GM21737 (cell line): Measurements from ENCODE around the gene CKAP4.

Source experiments
- ATAC-seq: cut with Tn5 transposase; IDR thresholded peaks from one replicate; pipeline ENCODE4 v1.9.1; 2021; ENCODE audit warnings: mild to moderate bottlenecking, moderate library complexity; ENCODE audit not compliant: unreplicated experiment

Gene CKAP4

DNA sequence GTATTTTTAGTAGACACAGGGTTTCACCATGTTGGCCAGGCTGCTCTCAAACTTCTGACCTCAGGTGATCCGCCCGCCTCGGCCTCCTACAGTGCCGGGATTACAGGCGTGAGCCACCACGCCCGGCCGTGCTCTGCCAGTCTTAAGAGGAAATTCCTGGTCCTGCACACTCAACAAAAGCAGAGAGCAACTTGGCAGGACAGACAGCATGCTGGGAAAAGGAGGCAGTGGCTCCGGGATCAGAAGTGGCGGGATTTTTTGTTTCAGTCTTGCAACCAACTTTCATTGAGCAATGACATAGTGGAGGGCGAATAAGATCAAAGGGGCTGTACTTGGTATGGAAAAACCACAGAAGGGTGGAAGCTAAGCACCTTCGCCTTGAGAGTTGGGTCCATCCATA, 2.1 kb downstream of the CKAP4 start:
- no peak for ATAC-seq

DNA sequence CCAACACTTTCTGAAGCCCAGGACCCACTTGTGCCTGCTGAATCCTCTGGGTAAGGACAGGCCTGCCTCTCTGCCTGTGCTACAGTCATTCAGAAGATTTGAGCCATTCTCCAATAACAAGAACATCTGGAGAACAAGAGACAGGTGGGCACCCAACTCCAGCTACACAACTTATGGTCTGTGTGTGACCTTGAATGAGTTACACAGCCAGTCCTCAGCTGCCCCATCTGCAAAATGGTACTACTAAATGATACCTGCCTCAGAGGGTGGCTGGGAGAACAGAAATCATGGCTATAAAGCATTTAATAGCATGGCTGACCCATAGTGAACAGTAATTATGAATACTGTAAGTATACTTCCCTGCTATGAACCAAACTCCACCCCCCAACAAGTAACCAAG, 4.2 kb downstream of the CKAP4 start:
- no peak for ATAC-seq

DNA sequence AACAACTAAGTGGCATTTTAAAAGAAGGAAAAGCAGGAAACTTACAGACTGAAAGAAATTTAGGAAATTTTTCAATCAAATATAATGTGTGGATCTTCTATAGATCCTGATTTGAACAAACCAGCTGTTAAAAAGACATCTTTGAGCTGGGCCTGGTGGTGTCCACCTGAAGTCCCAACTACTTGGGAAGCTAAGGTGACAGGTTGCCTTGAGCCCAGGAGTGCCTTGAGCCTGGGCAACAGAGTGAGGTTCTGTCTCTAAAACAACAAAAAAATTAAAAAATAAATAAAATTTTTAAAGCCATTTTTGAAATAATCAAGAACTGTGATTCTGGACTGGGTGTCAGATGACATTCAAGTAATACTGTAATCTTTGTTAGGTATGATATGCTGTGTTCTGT, 7.0 kb downstream of the CKAP4 start:
- ATAC-seq: no peak

DNA sequence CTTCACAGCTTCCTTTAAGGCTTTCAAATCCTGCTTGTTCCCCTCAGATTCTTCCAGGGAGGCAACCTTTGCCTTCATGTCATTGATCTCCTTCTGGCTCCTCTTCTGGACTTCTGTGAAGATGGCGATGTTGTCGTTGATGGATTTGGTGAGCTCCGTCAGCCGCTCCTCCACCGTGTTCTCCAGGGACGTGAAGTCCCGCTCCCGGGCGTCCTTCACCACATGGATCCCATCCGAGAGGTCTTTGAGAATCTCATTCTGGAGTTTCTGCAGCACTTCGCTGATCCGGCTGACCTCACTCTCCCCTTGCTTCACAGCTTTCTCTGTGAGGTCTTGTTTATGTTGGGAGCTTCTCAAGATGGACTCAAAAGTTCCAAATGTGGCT, 7.9 kb downstream of the CKAP4 start:
- no peak for ATAC-seq

DNA sequence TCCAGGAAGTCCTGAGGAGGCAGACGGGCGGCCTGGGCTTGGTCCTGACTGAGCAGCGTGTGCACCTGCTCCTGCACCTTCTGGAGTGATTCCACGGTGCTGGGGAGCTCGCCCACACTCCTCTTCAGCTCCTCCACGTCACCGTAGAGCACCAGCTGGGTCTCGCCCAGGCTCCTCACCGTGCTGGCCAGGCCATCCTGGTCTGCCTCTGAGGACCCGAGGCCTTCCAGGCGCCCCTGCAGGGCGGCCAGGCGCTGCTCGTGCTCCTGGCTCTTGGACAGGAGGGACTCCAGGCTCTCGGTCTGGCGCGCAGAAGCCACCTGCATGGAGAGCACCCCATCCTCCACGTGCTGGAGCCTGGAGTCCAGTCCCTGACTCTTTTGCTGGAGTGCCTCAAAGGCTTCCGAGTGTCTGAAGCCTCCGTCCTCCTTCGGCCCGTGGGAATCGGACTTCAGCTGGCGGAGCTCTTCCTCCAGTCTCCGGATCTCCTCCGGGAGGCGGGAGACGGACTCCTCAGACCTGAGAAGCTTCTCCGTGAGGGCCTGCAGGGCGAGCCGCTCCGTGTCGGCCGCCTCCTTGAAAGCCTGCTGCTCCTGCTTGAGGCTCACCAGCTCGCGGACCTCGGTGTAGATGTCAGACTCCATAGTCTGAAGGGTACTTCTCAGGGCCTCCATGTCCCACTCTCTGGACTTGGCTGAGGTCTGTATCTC, 8.4 kb downstream of the CKAP4 start:
- ATAC-seq: no peak

DNA sequence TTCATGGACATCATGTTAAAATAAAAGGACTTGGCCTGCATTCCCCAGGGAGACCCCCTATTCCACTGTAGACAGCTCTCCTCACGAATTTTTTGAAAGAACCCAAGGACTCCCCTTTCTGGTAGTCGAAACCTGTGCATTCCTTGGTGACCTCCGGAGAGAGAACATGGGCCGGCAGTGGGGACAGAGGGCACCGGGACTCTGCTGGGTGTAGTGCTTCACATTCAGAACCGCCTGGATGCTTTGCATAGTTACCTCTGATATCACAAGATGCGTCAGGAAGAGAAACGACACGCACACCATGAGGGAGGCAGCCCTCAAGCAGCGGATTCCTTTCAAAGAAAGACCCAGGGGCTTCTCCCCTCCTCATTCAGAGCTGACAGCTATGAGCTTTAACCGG, 9.7 kb downstream of the CKAP4 start:
- ATAC-seq: no peak

DNA sequence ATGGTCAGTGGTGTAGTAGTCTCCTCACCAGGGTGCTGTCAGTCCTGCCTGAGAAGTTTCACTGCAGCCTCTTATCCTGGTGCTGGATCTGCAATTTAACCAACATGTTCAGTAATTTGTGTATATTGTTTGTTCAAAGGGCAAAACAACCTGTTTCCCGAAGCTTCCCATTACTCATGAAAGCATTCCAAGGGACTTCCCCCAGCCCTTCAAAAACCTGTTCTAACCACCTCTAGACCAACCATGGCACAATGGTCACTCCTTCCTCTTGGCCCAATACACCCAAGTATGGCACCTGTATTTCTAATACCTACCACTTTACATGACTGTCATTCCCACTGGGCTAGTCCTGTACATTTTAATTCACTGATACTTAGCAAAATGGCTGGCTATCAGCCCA, 12.1 kb downstream of the CKAP4 start:
- ATAC-seq: no peak

DNA sequence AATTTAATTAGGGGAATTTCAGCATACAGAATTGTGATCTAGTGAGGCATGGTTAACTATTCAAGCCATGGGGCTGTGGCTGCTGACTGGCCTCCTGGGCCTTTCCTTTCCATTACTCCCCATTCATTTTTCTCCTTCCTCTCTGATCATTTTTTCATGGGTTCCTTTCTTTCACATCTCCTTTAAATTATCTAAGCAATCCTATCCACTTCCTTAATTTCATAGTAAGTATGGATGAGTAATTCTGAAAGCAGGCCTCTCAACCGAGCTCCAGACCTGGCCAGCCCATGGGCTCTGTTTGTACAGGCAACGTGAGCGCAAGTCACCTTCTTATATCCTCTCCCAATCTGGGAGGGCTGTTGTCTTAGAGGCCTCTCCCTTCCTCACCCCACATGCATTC, 13.4 kb downstream of the CKAP4 start:
- ATAC-seq: no peak

DNA sequence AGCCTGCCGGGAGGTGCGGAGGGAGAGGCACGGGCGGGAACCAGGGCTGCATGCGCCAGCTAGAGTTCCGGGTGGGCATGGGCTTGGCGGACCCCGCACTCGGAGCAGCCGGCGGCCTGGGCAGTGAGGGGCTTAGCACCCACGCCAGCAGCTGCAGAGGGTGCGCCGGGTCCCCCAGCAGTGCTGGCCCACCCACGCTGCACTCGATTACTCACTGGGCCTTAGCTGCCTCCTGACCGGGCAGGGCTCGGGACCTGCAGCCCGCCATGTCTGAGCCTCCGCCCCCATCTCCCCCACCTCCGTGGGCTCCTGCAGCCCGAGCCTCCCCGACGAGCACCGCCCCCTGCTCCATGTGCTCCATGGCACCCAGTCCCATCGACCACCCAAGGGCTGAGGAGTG, 14.8 kb downstream of the CKAP4 start:
- no peak for ATAC-seq

DNA sequence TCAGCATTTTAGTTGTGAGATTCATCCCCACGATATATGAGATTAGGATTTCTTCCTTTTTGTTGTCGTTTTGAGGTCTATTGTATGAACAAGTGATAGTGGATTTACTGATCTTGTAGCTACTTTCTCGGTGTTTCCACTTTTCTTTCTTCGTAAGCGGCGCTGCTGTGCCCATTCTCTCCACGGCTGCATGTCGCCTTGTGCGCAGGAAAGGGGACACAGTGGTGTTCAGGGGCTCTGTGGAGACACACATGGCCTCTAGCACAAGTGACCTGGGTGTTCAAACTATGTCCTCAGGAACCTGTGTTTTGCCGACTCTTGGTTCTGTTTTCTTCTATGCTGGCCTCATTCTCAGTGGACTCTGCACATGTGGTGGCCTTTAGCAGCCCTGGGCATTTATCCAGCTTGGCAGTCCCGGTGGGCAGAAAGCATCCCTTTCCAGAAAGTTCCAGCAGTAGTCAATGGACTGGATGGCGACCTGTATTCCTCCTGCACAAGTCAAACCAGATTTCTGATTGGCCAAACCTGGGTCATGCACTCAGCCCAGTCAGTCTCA, 18.7 kb downstream of the CKAP4 start:
- no peak for ATAC-seq

DNA sequence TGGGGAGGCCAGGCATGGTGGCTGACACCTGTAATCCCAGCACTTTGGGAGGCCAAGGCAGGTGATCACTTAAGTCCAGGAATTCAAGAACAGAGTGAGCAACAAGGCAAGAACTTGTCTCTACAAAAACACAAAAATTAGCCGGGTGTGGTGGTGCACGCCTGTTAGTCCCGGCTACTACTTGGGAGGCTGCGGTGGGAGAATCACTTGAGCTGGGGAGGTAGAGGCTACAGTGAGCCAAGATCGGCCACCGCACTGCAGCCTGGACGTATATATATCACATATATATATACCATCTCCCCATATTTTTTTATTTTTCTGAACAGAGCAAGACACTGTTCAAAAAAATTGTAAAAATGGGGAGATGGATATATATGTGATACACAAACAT, 19.5 kb downstream of the CKAP4 start:
- no peak for ATAC-seq

DNA sequence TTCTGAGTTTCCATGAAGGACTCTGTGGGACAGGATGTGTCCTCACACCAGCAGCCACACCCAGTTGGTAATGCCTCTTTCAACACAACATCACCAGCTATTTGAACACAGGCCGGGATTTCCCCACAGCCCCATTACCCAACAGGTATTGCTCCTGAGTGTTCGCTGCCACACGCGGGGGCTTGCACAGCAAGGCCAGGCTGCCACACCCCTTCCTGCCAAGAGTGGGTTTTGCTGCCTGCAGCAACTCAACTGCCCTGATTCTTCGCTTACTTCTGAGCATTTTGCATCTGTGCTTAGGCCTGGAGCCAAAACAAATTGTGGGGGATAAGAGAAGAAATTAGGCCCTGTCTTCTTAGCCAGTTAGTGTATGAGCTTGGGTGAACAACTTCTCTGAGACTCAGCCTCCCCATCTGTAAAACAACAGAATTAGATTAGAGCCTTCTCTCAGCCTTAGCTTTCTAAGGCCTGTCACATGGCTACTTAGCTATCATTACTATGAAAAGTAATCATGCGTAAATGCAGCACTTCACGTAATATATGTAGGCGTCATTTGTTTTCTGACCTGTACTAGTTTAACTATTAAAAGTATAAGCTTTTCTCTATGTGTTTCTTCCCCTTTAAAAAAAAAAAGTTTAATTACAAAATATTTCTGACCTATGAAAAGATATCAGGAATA, 20.0 kb downstream of the CKAP4 start:
- ATAC-seq: no peak

DNA sequence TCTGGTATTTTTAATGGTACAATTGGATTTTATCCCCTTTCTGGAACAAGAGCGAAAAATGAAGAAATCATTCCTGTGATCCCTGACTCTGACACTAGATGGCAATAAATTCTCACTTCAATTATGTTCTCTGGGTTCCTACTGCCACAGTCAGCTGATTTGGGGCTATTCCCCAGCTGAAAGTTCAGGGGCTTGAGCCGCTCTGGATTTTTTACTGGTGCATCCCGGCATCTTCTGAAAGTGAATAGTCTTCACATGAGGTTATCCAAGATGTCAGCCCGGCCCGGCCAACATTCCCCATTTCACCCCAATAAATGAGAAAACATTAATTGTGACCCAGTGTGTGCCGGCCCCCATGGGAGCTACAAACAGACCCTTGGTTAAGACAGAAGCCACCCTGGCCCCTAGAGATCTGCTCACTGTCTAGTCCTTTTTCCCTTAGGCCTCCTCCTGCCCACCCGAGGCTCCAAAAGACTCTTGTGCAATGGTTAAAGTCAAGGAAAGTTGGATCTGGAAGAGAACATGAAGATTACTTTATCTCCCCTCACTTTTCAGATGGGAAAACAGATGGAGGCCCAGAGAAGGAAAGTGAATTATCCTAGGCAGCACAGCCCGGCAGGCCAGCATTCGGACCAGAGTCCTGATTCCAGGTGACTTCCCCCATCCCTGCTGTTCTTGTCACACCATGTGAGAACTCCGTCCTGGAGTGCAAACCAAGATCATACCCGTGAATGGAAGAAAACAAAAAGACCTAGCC, 20.8 kb downstream of the CKAP4 start:
- ATAC-seq: no peak

DNA sequence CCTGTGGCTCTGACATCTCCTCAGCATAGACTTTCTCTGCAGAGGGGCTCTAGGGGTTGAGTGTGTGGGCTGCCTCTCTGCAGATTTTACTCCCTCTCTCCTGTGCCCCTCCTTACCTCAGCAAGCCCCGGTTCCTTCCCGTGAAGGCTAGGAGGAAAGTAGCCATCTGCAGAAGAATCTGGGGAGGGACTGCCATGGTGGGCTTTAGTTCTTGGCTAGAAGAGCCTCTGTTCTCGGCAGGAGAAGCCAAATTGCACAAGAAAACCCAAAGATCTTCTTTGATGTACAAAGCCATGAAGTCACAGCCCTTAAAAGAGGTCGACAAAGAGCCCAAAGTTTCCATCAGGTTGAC, 23.5 kb downstream of the CKAP4 start:
- no peak for ATAC-seq

DNA sequence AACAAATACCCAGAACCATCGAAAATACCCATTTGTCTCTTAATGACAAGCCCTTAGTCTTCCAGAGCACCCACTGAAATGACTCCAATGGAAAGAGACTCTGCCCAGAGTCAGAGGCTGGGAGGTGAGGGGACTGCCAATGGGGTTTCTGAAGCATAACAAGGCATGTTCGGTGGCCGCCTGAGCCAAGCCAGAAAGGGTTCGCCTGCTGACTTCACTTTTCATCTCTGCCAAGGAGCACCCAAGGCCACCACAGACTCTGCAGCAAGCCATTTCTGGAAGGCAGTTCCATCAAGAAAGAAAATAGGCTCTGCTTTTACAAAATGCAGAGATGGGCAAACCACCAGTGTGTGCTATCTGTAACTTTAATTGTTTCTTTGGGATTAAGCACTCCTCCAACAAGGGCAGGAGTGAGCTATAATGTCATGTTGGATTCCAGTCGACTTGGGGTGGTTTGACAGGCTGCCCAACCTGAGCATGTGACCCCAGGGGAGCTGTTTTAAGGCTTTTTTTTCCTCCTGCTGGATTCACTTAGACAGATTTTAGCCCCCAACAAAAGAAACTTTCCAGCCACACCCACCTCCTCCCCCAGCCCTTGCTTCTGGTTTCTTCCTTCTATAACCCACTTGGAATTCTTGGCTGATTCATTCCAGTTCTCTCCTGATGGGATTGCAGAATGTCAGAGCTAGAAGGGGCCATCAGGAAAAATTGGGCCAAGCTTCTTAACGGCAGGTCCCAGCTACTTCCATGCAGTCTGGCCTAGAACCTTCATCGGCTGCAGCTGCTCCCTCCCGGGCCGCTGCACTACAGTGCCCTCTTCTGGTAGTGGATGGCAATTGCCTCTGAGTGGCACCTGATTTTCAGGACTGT, 24.1 kb downstream of the CKAP4 start:
- ATAC-seq: peak; percentile 65

DNA sequence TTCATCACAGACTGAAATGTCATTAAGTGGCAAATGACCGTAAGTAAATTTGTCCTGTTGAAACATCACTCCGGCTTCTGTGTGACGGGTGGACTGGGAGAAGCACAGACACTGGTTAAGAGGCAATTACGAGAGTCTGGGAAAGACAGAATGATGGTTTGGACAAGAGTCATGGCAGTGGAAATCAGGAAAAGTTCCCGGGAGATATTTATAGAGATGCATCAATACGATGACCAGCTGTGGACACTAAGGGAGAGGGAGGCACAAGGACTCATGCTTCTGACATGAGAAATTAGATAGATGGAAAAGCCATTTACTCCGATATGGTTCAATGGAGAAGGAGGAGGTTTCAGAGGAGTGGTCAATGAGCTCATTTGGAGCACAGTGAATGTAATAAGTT, 27.3 kb downstream of the CKAP4 start:
- ATAC-seq: no peak

DNA sequence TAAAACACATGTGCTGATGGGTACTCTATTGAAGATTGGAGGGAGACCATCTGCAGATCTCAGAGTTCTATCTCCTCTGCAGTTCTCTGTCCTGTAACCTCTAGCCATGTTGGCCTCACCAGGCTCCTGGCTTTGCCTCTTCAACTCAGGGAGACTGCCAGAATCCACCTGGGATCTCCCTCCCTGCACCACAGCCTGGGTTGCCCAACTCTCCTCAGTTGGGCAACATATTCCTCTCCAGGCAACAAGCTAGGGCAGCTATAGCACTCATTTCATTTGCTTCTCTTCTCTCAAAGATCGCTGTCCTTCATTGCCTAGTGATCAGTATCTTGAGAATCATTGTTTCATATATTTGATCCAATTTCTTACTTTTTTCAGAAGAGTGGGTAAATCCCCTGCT, 28.8 kb downstream of the CKAP4 start:
- ATAC-seq: no peak

DNA sequence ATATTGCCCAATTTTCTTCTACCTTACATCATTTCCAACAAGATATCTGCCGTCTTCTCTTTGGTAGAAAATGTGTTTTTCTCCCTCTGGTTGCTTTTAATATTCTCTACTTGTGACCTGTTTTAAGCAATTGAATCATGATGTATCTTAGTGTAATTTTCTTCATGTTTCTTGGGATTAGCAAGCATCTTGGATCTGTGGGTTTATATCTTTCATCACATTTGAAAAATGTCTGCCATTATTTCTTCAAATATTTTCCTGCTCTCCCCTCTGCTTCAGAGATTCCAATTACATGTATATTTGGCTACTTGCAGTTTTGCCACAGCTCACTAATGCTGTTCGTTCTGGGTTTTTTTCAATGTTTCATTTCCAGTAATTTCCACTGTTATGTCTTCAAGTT, 30.1 kb downstream of the CKAP4 start:
- ATAC-seq: no peak

DNA sequence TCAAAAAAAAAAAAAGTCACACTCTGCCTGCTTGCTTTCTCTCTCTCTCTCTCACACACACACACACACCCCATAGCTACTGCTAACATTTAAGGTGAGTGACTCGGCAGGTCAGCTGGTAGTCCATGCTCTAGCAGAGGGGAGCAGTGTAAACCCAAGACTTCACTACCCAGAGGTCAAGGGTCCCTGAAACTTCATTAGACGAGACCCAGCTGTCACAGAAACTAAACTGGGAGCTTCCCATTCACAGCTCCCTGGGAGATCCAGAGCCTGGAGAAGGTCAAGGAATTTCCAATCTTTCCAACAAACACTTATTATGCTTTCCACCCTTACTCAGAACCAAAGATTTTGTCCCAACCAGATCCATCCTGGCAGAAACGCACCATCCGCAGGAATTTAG, 33.2 kb downstream of the CKAP4 start:
- ATAC-seq: no peak

DNA sequence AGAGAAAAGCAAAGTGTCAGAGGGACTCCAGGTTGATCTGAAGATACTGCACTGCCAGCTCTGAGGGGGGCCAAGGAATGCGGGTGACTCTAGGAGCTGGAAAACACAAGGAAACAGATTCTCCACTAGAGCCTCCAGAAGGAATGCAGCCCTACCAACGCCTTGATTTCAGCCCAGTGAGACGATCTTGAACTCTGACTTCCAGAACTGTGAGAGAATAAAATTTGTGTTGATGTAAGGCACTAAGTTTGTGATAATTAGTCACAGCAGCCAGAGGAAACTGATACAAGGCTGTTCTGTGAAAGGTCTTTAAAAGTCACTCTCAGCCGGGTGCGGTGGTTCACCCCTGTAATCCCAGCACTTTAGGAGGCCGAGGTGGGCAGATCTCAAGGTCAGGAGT, 34.2 kb downstream of the CKAP4 start:
- no peak for ATAC-seq

DNA sequence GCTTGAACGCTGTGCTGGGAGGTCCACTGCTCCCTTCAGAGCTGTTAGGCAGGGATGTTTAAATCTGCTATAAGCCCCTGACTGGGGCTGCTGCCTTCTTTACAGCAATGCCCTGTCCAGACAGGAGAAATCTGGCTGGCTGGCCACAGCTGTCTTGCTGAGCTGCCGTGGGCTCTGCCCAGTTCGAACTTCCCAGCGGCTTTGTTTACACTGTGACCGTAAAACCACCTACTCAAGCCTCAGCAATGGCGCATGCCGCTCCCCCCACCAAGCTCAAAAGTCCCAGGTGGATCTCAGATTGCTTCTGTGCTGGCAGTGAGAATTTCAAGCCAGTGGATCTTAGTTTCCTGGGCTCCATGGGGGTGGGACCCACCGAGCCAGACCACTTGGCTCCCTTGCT, 35.8 kb downstream of the CKAP4 start:
- ATAC-seq: no peak
